ENCODE results near the gene CAPRIN1.
A peak's percentile ranks its signal among the peaks of the same experiment; 100 is the strongest.

CAPRIN1 gene

GRCh38 chr11:34051349-34052035 is at the start of gene CAPRIN1:
CAPRIN1 (plus strand) TSS chr11:34051731; CDS start chr11:34052421, 690 bp downstream.
- Histone ChIP-seq H3K36me3 (ENCODE audit: control insufficient read depth, insufficient read depth, low read length) (no peaks in the 10 kb centered on the region), H3K9me3 (ENCODE audit: control insufficient read depth, insufficient read depth, low read length) (no peaks in the 10 kb centered on the region), H3K4me3 (ENCODE audit: low read depth, low read length) (peak within 1 kb of the TSS; percentile 89), H3K4me1 (ENCODE audit: control insufficient read depth, insufficient read depth, low read length) (peaks cover 8% of the 10 kb centered on the region), H3K9ac (ENCODE audit: low read depth, low read length) (peak within 1 kb of the TSS; percentile 98), H3K27me3 (ENCODE audit: control insufficient read depth, insufficient read depth, low read length) (no peaks in the 10 kb centered on the region)

GRCh38 chr11:34002420-34002819 is 49.1 kb upstream of the CAPRIN1 start:
- no peaks in the 10 kb centered on the region for H3K36me3 ChIP-seq (ENCODE audit: control insufficient read depth, insufficient read depth, low read length)
- no peak overlapping the region for H3K9ac ChIP-seq (ENCODE audit: low read depth, low read length)
- H3K27me3 ChIP-seq (ENCODE audit: control insufficient read depth, insufficient read depth, low read length): peaks cover 7% of the 10 kb centered on the region
- H3K4me3 ChIP-seq (ENCODE audit: low read depth, low read length): no peak overlapping the region
- no peaks in the 10 kb centered on the region for H3K9me3 ChIP-seq (ENCODE audit: control insufficient read depth, insufficient read depth, low read length)
- H3K4me1 ChIP-seq (ENCODE audit: control insufficient read depth, insufficient read depth, low read length): peaks cover 5% of the 10 kb centered on the region

GRCh38 chr11:34004236-34004635 is 47.3 kb upstream of the CAPRIN1 start:
- no peak overlapping the region for H3K4me3 ChIP-seq (ENCODE audit: low read depth, low read length)

GRCh38 chr11:34006876-34007275 is 44.7 kb upstream of the CAPRIN1 start:
- Histone ChIP-seq H3K9ac (ENCODE audit: low read depth, low read length) (no peak overlapping the region), H3K27me3 (ENCODE audit: control insufficient read depth, insufficient read depth, low read length) (no peaks in the 10 kb centered on the region), H3K9me3 (ENCODE audit: control insufficient read depth, insufficient read depth, low read length) (no peaks in the 10 kb centered on the region), H3K4me1 (ENCODE audit: control insufficient read depth, insufficient read depth, low read length) (no peaks in the 10 kb centered on the region), H3K36me3 (ENCODE audit: control insufficient read depth, insufficient read depth, low read length) (no peaks in the 10 kb centered on the region), H3K4me3 (ENCODE audit: low read depth, low read length) (no peak overlapping the region)

More at GRCh38 chr11:34004236-34004635, 47.3 kb upstream of the CAPRIN1 start:
- no peaks in the 10 kb centered on the region for H3K27me3 ChIP-seq (ENCODE audit: control insufficient read depth, insufficient read depth, low read length)
- H3K4me1 ChIP-seq (ENCODE audit: control insufficient read depth, insufficient read depth, low read length): no peaks in the 10 kb centered on the region
- H3K9me3 ChIP-seq (ENCODE audit: control insufficient read depth, insufficient read depth, low read length): no peaks in the 10 kb centered on the region
- no peak overlapping the region for H3K9ac ChIP-seq (ENCODE audit: low read depth, low read length)
- no peaks in the 10 kb centered on the region for H3K36me3 ChIP-seq (ENCODE audit: control insufficient read depth, insufficient read depth, low read length)

- no peaks in the 10 kb centered on the region for H3K27me3 ChIP-seq (ENCODE audit: control insufficient read depth, insufficient read depth, low read length)
- no peaks in the 10 kb centered on the region for H3K4me1 ChIP-seq (ENCODE audit: control insufficient read depth, insufficient read depth, low read length)
- H3K4me3 ChIP-seq (ENCODE audit: low read depth, low read length): no peak overlapping the region
- H3K9me3 ChIP-seq (ENCODE audit: control insufficient read depth, insufficient read depth, low read length): no peaks in the 10 kb centered on the region
- H3K9ac ChIP-seq (ENCODE audit: low read depth, low read length): no peak overlapping the region
- no peaks in the 10 kb centered on the region for H3K36me3 ChIP-seq (ENCODE audit: control insufficient read depth, insufficient read depth, low read length)
These were observed 38.8 kb upstream of the CAPRIN1 start for GRCh38 chr11:34012734-34013133.

- Histone ChIP-seq H3K27me3 (ENCODE audit: control insufficient read depth, insufficient read depth, low read length) (no peaks in the 10 kb centered on the region), H3K9me3 (ENCODE audit: control insufficient read depth, insufficient read depth, low read length) (no peaks in the 10 kb centered on the region), H3K4me1 (ENCODE audit: control insufficient read depth, insufficient read depth, low read length) (no peaks in the 10 kb centered on the region), H3K9ac (ENCODE audit: low read depth, low read length) (no peak overlapping the region), H3K36me3 (ENCODE audit: control insufficient read depth, insufficient read depth, low read length) (no peaks in the 10 kb centered on the region), H3K4me3 (ENCODE audit: low read depth, low read length) (no peak overlapping the region)
These were observed 37.5 kb upstream of the CAPRIN1 start for GRCh38 chr11:34013898-34014571.

- Histone ChIP-seq H3K9me3 (ENCODE audit: control insufficient read depth, insufficient read depth, low read length) (no peaks in the 10 kb centered on the region), H3K4me3 (ENCODE audit: low read depth, low read length) (no peak overlapping the region), H3K9ac (ENCODE audit: low read depth, low read length) (no peak overlapping the region), H3K36me3 (ENCODE audit: control insufficient read depth, insufficient read depth, low read length) (no peaks in the 10 kb centered on the region), H3K27me3 (ENCODE audit: control insufficient read depth, insufficient read depth, low read length) (no peaks in the 10 kb centered on the region), H3K4me1 (ENCODE audit: control insufficient read depth, insufficient read depth, low read length) (no peaks in the 10 kb centered on the region)
These were observed 29.4 kb upstream of the CAPRIN1 start for GRCh38 chr11:34021977-34022735.

- no peak overlapping the region for H3K9ac ChIP-seq (ENCODE audit: low read depth, low read length)
- no peaks in the 10 kb centered on the region for H3K4me1 ChIP-seq (ENCODE audit: control insufficient read depth, insufficient read depth, low read length)
- no peak overlapping the region for H3K4me3 ChIP-seq (ENCODE audit: low read depth, low read length)
- no peaks in the 10 kb centered on the region for H3K9me3 ChIP-seq (ENCODE audit: control insufficient read depth, insufficient read depth, low read length)
- no peaks in the 10 kb centered on the region for H3K36me3 ChIP-seq (ENCODE audit: control insufficient read depth, insufficient read depth, low read length)
- no peaks in the 10 kb centered on the region for H3K27me3 ChIP-seq (ENCODE audit: control insufficient read depth, insufficient read depth, low read length)
These were observed 25.1 kb upstream of the CAPRIN1 start for GRCh38 chr11:34026432-34026831.

GRCh38 chr11:34027516-34028408 is 23.8 kb upstream of the CAPRIN1 start:
- Histone ChIP-seq H3K27me3 (ENCODE audit: control insufficient read depth, insufficient read depth, low read length) (no peaks in the 10 kb centered on the region), H3K4me3 (ENCODE audit: low read depth, low read length) (no peak overlapping the region), H3K36me3 (ENCODE audit: control insufficient read depth, insufficient read depth, low read length) (no peaks in the 10 kb centered on the region), H3K9me3 (ENCODE audit: control insufficient read depth, insufficient read depth, low read length) (no peaks in the 10 kb centered on the region), H3K4me1 (ENCODE audit: control insufficient read depth, insufficient read depth, low read length) (no peaks in the 10 kb centered on the region), H3K9ac (ENCODE audit: low read depth, low read length) (no peak overlapping the region)

- Histone ChIP-seq H3K36me3 (ENCODE audit: control insufficient read depth, insufficient read depth, low read length) (no peaks in the 10 kb centered on the region), H3K9ac (ENCODE audit: low read depth, low read length) (no peak overlapping the region), H3K9me3 (ENCODE audit: control insufficient read depth, insufficient read depth, low read length) (no peaks in the 10 kb centered on the region), H3K27me3 (ENCODE audit: control insufficient read depth, insufficient read depth, low read length) (no peaks in the 10 kb centered on the region), H3K4me3 (ENCODE audit: low read depth, low read length) (no peak overlapping the region), H3K4me1 (ENCODE audit: control insufficient read depth, insufficient read depth, low read length) (no peaks in the 10 kb centered on the region)
These were observed 23.1 kb upstream of the CAPRIN1 start for GRCh38 chr11:34028425-34028824.

GRCh38 chr11:34029176-34029575 is 22.4 kb upstream of the CAPRIN1 start:
- H3K4me1 ChIP-seq (ENCODE audit: control insufficient read depth, insufficient read depth, low read length): no peaks in the 10 kb centered on the region
- no peak overlapping the region for H3K4me3 ChIP-seq (ENCODE audit: low read depth, low read length)
- no peaks in the 10 kb centered on the region for H3K9me3 ChIP-seq (ENCODE audit: control insufficient read depth, insufficient read depth, low read length)
- H3K27me3 ChIP-seq (ENCODE audit: control insufficient read depth, insufficient read depth, low read length): no peaks in the 10 kb centered on the region
- H3K9ac ChIP-seq (ENCODE audit: low read depth, low read length): no peak overlapping the region
- H3K36me3 ChIP-seq (ENCODE audit: control insufficient read depth, insufficient read depth, low read length): no peaks in the 10 kb centered on the region

All from iPS-15b (cell line).